ENCODE data around the gene HFM1. TPM values are rescaled to one million over a fixed set of nuclear protein-coding genes. Genes with fewer than 3 reads are reported as not detected.

Gene HFM1
- total RNA-seq, 1 experiment from 2014 or later: 2.4 TPM

- H3K27ac Mint-ChIP-seq: no peak overlapping the region
- no peaks in the 10 kb centered on the region for H3K79me1 ChIP-seq (ENCODE audit: insufficient read depth, low read depth, low read length, poor library complexity, severe bottlenecking)
- no peak overlapping the region for H2BK20ac ChIP-seq (ENCODE audit: low read depth, low read length, poor library complexity, severe bottlenecking)
- H2AFZ ChIP-seq (ENCODE audit: low read length): no peak overlapping the region
- no peaks in the 10 kb centered on the region for H3K36me3 Mint-ChIP-seq (ENCODE audit: insufficient read depth in 1 of 3, low read depth in 3 of 3)
- no peak overlapping the region for H3K23ac ChIP-seq (ENCODE audit: insufficient read length, low read depth, low read length)
- no peak overlapping the region for H3K4me2 ChIP-seq (ENCODE audit: insufficient read depth, insufficient read length, low read length)
- no peaks in the 10 kb centered on the region for H4K20me1 ChIP-seq (ENCODE audit: control insufficient read depth, insufficient read depth, insufficient read length)
- no peak overlapping the region for H3K56ac ChIP-seq (ENCODE audit: insufficient read length, low read depth, low read length)
- DNase-seq: no peak
- H4K91ac ChIP-seq (ENCODE audit: insufficient read length, low read depth, low read length): no peak overlapping the region
- H3K4me3 Mint-ChIP-seq: no peak overlapping the region
- TF ChIP-seq CTCF (conservative IDR thresholded peaks at IDR 0.05): no peak
- H3K4me1 ChIP-seq (ENCODE audit: insufficient read depth, low read length): no peaks in the 10 kb centered on the region
- no peak overlapping the region for H3K27ac ChIP-seq (ENCODE audit: insufficient read length, low read depth, low read length)
- no peaks in the 10 kb centered on the region for H3K9me3 Mint-ChIP-seq
- no peak overlapping the region for H2AK5ac ChIP-seq (ENCODE audit: insufficient read length, low read length)
- no peak overlapping the region for H3K4ac ChIP-seq (ENCODE audit: low read depth, low read length)
- H2BK12ac ChIP-seq (ENCODE audit: insufficient read length, low read depth, low read length): no peak overlapping the region
- no peak overlapping the region for H2BK15ac ChIP-seq (ENCODE audit: low read depth, low read length)
- H3K79me2 ChIP-seq (ENCODE audit: insufficient read depth, low read length): no peaks in the 10 kb centered on the region
- no peak overlapping the region for H4K8ac ChIP-seq (replicated peaks; ENCODE audit: insufficient read length, low read depth, low read length)
- no peak overlapping the region for H2BK120ac ChIP-seq (ENCODE audit: low read depth, low read length, poor library complexity, severe bottlenecking)
- H2BK5ac ChIP-seq (ENCODE audit: insufficient read length, low read length): no peak overlapping the region
- H3K14ac ChIP-seq (ENCODE audit: insufficient read depth, low read length): no peak overlapping the region
- H3K27me3 Mint-ChIP-seq (ENCODE audit: low read depth): no peaks in the 10 kb centered on the region
- no peak overlapping the region for H3K18ac ChIP-seq (ENCODE audit: insufficient read length, low read depth, low read length)
- no peak overlapping the region for H4K5ac ChIP-seq (ENCODE audit: insufficient read length, low read depth, low read length)
- no peaks in the 10 kb centered on the region for H3K23me2 ChIP-seq (ENCODE audit: insufficient read length, low read depth, low read length, poor library complexity, severe bottlenecking)
- H3K4me1 Mint-ChIP-seq: 0 out of 4 replicates have a peak, but pooled peaks cover 0 to 5% of the 10 kb centered on the region in 2 experiments
- no peaks in the 10 kb centered on the region for H3K9me3 ChIP-seq (ENCODE audit: control insufficient read depth, low read depth, low read length)
- no peak overlapping the region for H3K9ac ChIP-seq (ENCODE audit: extremely low read depth, insufficient read length, low read length)
- no peaks in the 10 kb centered on the region for H3K27me3 ChIP-seq (ENCODE audit: insufficient read depth, low read length)
- H3T11ph ChIP-seq (ENCODE audit: low read length): no peak overlapping the region
These were observed 7.7 kb upstream of the HFM1 start for GRCh38 chr1:91412371-91412770.

All from H9 (cell line).